Measurements from ENCODE around the gene EHBP1L1.

EHBP1L1 gene

GRCh38 chr11:65598258-65598699 is 22.4 kb downstream of the EHBP1L1 start:
- DNase-seq, result no peak

DNA sequence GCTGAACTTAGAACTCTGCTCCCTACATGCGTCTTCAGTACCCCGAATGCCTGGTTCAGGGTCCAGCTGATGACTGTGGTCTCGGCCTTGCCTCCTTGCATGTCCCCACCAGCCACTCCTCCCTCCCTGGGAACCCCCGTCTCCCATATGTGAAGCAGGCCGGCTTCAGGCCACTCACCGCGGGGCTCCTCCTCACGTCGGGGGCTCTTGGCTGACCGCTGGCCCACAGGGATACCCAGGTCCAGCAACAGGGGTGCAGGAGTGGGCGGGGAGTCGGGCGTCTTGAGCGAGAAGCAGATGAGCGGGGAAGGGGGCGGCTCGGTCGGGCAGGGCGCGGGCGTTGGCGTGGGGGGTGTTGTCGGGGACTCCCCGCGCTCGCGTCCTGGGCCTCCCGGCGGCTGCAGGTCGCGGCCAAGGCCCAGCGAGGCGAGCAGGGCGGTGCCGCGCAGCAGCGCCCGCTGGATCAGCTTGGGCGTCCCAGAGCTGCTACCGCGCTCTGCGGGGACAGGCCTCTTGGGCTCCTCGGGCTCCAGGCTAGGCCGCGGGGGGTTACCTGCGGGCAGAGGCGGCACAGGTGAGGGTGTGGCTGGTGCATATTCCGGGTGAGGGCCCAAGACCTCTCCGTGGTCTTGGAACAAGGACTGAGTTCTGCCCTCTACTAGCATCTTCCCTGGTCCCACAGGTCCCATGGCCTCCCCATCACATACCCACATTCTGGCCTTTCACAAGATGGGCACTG is 23.5 kb downstream of the EHBP1L1 start:
- DNase-seq, result no peak

- DNase-seq, result no peak
Measured at GRCh38 chr11:65599955-65600246, 24.0 kb downstream of the EHBP1L1 start.

- DNase-seq, result no peak
Measured at GRCh38 chr11:65604258-65604657, 28.4 kb downstream of the EHBP1L1 start.

GRCh38 chr11:65606876-65607613 is 31.2 kb downstream of the EHBP1L1 start:
- DNase-seq, result no peak

DNA sequence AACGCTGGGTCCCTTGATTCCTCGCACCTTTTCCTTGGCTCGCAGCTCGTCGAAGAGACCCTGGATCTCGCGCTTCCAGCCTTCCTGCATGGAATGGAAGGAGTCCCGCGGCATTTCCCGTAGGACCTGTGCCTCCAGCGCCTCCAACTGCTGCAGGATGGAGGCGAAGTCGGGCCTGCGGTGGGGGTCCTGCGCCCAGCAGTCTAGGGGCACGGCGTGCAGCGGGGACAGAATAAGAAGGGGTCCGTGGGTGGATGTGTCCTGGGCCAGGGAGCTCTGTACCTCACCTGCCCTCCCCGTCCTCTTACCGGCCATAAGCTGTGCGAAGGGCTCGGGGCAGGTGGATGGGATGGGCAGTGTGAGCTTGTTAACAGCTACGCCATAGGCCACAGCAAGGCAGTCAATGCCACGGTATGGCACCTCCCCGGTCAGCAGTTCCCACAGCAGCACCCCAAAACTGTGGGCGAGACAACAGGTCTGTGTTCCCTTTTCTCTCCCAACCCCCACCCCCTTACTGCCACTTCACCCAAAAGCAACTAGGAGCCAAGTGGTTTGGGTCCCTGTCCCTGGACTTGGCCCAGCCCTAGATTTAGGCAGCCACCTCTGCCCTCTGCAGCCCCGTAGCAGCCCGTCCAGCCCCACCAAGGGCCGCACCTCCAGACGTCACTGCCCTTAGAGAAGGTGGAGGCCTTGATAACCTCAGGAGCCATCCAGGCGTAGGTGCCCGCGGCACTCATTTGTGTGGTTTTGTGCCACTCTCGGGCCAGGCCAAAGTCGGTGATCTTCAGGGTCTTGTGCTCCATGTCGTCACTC is 32.0 kb downstream of the EHBP1L1 start:
- DNase-seq, result no peak

- no peak for DNase-seq
Measured at GRCh38 chr11:65609229-65609628, 33.4 kb downstream of the EHBP1L1 start.

- DNase-seq, result no peak
Measured at GRCh38 chr11:65609665-65610064, 33.8 kb downstream of the EHBP1L1 start.

GRCh38 chr11:65610404-65610803 is 34.6 kb downstream of the EHBP1L1 start:
- DNase-seq, result no peak

DNA sequence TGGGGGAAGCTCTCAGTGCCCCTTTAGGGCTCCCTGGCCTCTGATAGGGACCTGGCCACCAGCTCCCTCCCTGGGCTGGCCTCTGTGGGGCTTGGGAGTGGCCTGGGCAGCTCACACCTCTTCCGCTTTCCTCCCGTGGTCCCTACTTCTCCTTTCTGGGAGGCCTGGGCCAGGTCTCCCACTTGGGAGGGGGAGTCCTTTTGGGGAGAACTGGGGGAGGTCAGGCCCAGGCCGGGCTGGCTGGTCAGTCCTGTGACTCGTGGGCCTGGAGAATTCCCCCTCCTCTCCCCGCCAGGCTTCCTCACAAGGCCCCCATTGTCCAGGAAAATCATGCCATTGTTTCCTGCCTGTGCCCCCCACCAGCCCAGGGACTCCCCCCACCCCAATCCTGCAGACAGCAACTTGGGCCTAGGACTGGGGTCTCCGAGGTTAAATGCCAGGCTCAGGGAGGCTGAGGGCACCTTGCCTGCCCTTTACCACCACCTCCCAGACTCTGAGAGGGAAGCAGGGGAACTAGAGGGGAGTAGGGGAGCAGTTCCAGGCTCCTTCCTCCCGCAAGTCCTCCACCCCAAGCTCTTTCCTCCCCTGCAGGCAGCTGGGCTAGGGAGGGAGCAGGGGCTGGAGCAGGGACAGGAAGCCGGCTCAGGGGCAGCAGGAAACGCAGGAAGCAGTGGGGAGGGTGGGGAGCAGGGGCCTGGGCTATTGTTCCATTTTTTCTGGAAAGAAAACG is 35.3 kb downstream of the EHBP1L1 start:
- DNase-seq, result no peak

- DNase-seq, result no peak
Measured at GRCh38 chr11:65611758-65612603, 36.1 kb downstream of the EHBP1L1 start.

DNA sequence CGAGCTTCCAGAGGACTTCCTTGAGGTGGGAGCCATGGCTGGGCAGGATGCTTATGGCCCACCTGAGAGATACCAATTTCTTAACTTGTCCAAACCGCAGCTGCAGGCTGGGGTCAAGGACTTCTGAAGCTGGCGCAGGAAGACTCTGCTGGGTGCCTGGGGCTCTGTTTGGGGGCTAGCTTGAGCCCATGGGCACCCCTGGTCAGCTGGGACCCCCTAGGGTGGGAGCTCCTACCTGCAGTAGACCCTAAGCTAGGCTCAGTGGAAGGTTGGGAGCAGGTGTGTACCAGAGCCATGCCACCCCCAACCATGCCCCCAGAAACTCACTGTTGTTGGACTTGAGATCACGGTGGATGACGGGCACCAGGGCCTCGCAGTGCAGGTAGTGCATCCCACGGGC is 36.8 kb downstream of the EHBP1L1 start:
- no peak for DNase-seq

- no peak for DNase-seq
Measured at GRCh38 chr11:65613091-65613928, 37.5 kb downstream of the EHBP1L1 start.

DNA sequence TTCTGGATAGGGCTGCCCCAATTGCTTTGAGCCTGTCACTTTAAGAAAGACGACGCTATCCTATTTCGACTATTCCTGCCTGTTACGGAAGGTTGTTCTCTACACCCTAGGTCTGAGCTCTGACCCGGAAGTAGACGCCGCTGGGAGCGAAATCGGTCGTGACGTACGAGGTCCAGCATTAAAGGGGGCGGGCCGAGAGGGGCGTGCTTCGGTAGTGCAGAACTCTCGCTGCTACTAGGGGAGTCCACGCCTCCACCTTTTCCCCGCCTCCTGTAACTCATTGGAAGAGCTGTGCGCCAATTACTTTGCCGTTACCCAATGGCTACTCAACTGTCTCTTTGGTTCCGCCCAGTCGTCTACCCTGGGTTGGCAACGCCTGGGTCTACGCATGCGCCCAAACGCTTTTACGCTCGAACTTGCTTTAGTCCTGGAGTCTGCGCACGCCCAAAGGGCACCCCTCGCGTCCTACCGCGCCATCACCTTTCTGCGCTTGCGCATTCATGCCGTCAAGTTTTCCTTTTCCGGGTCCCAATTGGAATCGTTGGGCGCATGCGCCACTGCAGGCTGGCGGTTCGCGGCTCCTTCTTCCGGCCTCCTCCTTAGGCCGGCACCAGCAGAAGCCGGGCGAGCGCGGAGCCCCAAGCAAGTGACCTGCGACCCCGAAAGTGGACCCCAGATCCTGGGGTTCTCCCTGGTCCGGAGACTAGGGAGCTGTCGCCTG is 39.5 kb downstream of the EHBP1L1 start, which contains the start of gene PCNX3:
Gene PCNX3 (plus strand): TSS at position 548 of the 721 bp plus-strand sequence. CDS start 536 bp downstream, outside the sequence.
- peak; percentile 99 for DNase-seq

DNA sequence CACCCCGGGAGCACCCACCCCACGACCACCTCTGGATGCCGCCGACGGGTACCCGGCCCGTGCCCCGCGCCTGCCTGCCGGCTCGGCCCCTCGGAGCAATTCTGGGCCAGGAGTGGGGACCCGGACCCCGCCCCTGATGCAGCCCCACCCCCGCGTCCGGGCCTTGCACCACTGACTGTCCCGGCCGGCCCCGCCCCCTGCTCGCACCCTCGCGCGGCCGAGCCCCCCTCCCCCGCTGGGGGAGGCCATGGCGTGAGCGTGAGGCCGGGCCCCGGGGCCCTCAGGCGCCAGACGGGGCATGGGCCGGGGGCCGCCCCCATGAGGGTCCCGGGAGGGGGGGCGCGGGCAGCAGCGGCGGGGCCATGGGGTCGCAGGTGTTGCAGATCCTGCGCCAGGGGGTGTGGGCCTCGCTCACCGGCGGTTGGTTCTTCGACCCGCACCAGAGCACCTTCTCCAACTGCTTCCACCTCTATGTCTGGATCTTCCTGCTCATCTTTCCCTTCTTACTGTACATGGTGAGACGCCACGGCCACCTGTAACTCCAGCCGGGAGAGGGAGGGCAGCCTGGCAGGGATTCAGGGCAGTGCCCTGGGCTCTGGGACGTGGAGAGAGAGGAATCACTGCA is 40.2 kb downstream of the EHBP1L1 start:
- no peak for DNase-seq

- no peak for DNase-seq
Measured at GRCh38 chr11:65616575-65617001, 40.7 kb downstream of the EHBP1L1 start.

DNA sequence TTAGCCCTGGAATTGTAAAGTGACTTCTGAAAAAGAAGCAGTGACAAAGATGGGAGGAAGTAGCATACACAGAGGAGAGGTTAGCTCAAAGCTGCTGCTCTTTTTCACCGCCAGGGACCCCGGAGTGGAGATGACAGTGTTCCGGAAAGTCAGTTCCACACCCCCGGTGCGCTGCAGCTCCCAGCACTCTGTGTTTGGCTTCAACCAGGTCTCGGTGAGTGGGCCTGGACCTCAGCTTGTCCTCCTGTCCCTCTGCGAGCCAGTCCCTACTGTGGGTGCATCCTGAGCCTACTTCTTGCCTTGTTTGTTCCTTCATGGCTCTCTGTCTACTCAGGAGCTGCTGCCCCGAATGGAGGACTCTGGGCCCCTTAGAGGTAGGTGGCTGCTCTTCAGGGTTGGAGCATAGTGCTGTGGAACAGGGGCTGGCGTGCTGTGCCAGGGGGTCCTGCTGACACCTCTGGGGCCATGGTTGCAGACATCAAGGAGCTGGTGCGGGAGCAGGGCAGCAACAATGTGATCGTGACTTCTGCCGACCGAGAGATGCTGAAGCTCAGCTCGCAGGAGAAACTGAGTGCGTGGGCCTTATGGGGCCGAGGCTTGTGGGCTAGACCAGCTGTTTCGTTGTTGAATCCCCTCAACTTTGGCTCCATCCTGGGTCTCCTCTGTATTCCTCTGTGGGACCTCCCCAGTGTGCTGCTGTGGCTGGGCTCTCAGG is 41.4 kb downstream of the EHBP1L1 start:
- DNase-seq, result no peak

DNA sequence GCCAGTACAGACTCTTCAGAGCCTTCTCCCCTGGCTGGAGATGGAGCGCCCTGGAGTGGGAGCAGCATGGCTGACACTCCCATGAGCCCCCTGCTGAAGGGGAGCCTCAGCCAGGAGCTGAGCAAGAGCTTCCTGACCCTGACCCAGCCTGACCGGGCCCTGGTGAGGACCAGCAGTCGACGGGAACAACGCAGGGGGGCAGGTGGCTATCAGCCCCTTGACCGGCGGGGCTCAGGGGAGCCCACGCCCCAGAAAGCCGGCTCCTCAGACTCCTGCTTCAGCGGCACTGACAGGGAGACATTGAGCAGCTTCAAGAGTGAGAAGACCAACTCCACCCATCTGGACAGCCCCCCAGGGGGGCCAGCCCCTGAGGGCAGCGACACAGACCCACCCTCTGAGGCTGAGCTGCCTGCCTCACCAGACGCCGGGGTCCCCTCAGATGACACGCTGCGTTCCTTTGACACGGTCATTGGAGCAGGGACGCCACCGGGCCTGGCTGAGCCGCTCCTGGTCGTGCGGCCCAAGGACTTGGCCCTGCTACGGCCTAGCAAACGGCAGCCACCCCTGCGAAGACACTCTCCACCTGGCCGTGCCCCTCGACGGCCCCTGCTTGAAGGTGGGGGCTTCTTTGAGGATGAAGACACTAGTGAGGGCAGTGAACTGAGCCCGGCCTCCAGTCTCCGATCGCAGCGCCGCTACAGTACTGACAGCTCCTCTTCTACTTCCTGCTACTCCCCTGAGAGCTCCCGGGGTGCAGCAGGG is 42.3 kb downstream of the EHBP1L1 start:
- DNase-seq, result no peak
